ENCODE measurements around the gene TP73.
A peak's percentile ranks its signal among the peaks of the same experiment; 100 is the strongest.

The TP73 gene

GRCh38 chr1:3708791-3709190, 56.5 kb downstream of the TP73 start:
- TF ChIP-seq CTCF (IDR thresholded peaks at IDR 0.05; ENCODE audit: insufficient read depth, low read depth, low read length, missing control alignments), result no peak
- DNase-seq (ENCODE audit: low read depth), result peak; percentile 20
- peak overlapping the region; percentile 58 for H3K4me3 ChIP-seq (ENCODE audit: low read length)

- no peak for DNase-seq (ENCODE audit: low read depth)
- H3K4me3 ChIP-seq (ENCODE audit: low read length), result no peak overlapping the region
- TF ChIP-seq CTCF (IDR thresholded peaks at IDR 0.05; ENCODE audit: insufficient read depth, low read depth, low read length, missing control alignments), result no peak
Measured at GRCh38 chr1:3710251-3710650, 57.9 kb downstream of the TP73 start.

GRCh38 chr1:3711381-3711779, 59.1 kb downstream of the TP73 start:
- no peak for TF ChIP-seq CTCF (IDR thresholded peaks at IDR 0.05; ENCODE audit: insufficient read depth, low read depth, low read length, missing control alignments)
- no peak for DNase-seq (ENCODE audit: low read depth)

GRCh38 chr1:3711780-3712451, 59.6 kb downstream of the TP73 start:
- TF ChIP-seq CTCF (IDR thresholded peaks at IDR 0.05; ENCODE audit: insufficient read depth, low read depth, low read length, missing control alignments), result no peak
- peak; percentile 92 for DNase-seq (ENCODE audit: low read depth)
- no peak overlapping the region for H3K4me3 ChIP-seq (ENCODE audit: low read length)

More at GRCh38 chr1:3711381-3711779, 59.1 kb downstream of the TP73 start:
- no peak overlapping the region for H3K4me3 ChIP-seq (ENCODE audit: low read length)

- TF ChIP-seq CTCF (IDR thresholded peaks at IDR 0.05; ENCODE audit: insufficient read depth, low read depth, low read length, missing control alignments), result no peak
- no peak overlapping the region for H3K4me3 ChIP-seq (ENCODE audit: low read length)
- DNase-seq (ENCODE audit: low read depth), result no peak
Measured at GRCh38 chr1:3712573-3713535, 60.5 kb downstream of the TP73 start.

GRCh38 chr1:3713840-3714239, 61.5 kb downstream of the TP73 start:
- no peak overlapping the region for H3K4me3 ChIP-seq (ENCODE audit: low read length)
- no peak for TF ChIP-seq CTCF (IDR thresholded peaks at IDR 0.05; ENCODE audit: insufficient read depth, low read depth, low read length, missing control alignments)
- DNase-seq (ENCODE audit: low read depth), result no peak
